NCI-H1694 (cell line): ENCODE data around the gene AKAP6.

Experiments
- DNase-seq: peaks from one replicate; lab custom pipeline; 2025; lab: John Stamatoyannopoulos, UW

Gene AKAP6

DNA sequence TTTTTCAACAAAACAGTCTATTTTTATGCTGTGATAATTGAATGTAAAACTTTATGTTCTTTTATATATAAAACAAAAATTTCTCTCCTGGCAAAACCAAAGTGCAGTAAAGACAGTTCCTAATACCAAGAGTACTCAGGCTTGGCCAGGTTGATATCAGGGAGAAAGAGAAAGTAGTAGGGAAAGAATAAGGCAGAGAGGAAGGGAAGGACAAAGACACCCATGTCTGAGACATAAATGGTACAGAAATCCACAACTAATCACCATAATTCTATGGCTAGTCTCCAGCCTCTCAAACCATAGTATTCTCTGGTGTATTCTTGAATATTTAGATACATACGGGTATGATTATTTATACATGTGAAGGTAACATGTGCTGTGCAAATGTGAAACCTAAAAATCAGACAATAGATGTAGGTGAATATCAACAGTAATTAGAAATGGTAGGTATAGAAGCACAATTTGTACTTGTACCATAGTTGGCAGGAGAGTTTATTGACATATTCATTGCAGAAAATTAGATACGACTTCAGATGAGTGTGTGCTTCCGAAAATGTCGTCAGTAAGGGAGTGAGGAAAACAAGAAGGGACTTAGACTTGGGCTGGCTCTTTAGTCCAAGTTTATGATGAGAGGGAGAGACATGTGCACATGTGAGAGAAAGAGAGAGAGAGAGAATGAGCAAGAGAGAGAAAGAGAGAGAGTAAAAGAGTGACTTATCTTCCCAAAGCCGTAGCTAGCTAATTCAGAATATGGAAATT is 378.8 kb downstream of the AKAP6 start:
- no peak for DNase-seq

DNA sequence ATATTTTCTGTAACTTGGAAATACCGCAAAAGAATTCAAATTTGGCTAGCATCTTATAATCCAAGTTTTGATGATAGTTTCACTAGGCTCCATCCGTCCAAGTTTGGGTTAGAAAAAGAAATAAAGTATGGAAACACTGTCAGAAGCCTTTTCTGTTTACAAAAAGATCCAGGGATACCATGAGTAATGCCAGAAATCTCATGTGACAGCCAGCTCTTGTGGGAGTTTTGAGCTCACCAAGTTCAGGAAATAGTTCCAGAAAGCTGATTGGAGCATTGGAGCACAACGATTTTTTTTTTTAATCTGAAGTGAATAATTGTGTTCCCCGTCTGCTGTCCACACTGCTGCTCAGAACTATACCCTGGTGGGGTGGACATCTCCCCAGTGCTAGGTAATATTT is 379.9 kb downstream of the AKAP6 start:
- no peak for DNase-seq

DNA sequence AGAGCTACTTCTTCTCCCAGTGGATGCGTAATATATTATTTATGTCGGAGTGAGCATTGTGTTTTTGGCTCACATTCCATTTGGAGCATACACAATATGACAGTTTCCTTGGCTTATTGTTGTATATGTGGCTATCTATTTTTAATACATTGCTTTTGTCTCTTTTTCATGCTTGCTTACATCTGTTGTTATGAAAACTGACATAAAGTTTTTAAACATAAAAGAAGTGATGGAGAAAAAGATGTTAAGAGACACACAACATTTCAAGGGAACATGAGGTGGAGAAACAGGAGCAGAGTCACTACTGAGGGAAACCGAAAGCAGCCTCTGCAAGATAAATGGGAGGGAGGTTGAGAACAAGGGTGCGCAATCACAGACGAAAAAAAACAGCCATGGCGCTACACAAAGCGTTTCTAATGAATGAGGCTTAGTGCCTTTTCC is 381.2 kb downstream of the AKAP6 start:
- no peak for DNase-seq

DNA sequence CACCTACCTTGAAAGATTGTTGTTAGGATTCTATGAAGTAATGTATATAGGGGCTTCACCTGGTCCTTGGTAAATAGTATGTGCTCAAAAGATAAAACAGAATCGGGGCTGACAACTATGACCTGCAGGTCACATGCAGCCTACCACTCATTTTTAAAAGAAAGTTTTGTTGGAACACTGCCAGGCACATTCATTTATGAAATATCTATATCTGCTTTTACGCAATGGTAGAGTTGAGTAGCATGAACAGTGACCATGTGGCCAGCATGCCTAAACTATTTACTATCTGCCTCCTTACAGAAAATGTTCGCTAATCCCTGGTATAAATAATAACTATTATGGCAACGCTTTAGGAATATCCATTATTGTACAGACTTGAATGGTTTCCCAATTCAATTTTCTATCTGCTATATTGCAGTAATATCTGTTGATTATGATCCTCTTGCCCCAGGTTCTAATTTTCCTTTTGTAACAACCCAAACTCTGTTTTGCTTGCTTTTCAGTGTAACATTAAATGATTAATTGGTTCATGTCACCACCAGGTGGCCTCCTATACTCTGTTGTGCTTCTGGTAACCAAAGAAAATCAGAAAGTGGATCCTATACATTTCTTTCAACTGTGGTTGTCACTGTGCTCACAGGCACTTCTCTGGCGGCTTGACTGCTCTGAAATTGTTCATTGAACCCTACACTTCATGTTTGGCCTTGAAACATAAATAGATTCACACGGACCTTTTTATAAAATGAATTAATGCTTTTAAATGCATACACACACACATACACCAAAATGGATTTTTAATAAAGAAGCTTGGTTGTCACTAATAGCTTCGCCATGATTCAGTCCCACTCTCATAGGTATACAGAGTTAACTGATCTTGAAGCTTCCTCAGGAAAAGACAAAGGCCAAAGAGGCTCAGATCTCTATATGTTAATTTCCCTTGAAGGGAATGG is 381.9 kb downstream of the AKAP6 start:
- DNase-seq, result peak; percentile 65

DNA sequence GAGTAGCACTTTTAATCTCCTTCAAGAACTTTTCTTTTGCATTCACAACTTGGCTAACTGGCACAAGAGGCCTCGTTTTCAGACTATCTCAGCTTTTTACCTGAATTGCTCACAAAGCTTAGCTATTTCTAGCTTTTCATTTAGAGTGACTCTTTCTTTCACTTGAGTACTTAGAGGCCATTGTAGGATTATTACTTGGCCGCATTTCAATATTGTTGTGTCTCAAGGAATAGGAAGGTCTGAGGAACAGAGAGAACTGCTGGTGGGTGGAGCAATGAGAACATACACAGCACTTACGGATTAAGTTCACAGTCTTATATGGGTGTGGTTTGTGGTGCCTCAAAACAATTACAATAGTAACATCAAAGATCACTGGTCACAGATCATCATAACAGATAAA is 384.8 kb downstream of the AKAP6 start:
- DNase-seq, result no peak

DNA sequence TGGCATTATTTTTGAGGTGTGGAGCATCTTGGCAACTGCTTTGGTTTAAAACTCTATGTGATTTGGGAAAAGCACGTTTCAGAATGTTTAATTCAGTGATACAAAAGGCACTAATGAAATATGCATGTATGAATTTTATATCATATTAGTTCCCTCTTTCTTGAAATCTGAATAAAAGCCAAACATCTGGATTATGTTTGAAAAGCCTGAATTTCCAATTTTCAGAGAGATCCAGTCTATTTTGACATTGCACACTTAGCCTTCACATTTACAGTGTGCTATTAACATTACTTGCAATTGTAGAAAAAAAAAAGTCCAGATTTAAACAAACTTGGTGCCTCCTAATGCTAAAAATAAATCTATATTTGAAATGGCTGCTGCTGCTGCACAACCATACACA is 390.5 kb downstream of the AKAP6 start:
- DNase-seq, result no peak

DNA sequence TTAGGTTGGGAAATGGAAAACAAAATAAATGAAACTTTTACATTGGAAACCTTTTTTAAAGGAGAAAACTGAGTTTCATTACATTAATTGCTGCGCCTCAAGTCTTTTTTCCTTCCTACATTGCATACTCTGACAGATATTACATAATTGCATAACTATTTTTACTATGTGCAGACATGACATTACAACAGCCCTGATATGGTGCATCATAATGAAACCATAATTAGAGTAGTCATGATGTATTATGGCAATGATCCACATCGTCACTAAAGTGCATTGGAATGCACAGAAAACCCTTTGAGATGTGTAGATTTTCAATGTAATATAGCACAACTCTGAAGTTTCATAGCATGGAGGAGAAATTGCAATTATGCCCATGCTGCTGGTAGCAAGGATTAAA is 391.8 kb downstream of the AKAP6 start:
- no peak for DNase-seq

DNA sequence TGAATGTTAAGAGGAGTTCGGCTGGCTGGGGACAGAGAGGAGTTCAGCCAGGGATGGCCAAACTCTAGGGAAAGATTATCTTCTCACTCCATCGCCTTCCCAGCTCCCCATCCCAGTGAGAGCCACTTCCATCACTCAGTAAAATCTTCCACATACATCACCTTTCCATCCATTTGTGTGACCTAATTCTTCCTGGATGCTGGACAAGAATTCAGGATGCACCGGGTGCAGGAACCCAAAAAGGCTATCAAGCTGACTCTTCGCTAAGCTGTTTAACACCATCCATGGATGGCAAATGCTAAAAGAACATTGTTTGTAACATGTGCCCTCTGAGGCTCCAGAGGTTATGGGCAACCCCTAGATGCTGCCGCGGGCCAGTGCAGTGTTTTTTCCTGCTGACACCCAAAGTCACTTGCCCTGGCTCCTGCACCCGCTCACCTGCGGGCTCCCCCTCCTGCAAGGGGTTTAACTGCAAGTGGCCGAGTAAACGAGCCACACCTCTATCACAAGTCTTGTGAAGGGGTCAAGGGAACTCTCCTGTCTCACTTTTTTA is 393.6 kb downstream of the AKAP6 start:
- no peak for DNase-seq

DNA sequence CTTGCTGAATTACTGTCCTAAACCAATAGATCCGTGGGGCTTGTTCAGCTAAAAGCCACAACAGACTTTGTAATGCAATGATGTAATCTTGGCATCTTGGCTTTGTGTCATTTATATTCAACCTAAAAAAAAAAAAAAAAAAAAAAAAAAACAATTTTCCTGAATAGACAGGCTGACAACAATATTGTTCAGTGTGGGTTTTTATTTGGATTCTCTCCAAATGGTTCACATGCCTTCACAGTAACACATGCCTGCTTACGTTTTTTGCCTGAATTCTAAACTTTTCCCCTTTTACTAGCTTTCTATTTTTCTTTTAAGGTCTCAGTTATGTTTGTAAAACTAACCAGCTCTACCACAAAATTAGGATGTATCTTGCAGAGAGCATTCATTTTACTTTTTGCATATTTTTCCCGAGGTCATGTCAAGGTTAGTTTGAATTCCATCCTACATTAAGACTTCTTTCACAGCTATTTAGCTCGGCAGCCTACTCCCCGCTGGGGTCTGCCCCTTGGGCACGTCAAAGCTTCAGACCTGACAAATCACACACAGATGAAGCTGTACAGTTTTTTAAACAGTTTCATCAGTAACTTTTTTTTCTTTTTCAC is 395.9 kb downstream of the AKAP6 start:
- DNase-seq, result peak; percentile 6

DNA sequence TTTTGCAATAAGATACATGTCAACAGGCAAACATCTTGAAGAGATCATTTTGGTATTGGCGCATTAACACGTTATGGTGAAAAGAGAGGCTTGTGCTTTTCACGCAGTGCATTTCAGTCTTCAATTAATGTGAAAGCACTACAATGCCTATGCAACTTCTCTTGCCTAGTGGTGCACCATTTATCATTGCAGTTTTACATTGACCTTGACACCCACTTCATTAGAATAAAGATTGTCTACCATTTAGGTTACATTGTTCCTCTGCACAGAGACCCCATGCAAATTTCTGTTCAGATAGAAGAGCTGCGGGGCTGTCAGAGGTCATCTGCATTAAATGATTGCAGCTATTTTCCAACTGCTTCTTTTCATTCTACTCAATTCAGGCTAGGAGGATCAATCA is 397.4 kb downstream of the AKAP6 start:
- DNase-seq, result no peak

DNA sequence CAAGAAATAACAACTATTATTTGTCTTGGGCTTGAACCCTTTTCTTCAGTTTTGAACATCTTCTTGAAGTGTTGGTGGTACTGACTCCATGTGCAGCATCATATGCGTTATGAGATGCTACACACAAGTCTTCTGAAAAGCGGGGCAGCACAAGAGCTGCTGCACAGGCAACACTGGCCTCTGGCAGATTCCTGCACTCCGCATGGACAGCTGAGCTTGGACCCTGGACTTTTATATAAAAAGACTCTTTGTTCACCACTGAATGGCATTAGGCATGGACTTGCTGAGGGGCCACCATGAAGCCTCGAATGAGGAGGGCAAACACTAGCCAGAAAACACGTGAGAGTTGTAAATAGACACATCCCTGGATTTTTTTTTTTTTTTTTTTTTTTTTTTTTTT is 398.7 kb downstream of the AKAP6 start:
- no peak for DNase-seq

DNA sequence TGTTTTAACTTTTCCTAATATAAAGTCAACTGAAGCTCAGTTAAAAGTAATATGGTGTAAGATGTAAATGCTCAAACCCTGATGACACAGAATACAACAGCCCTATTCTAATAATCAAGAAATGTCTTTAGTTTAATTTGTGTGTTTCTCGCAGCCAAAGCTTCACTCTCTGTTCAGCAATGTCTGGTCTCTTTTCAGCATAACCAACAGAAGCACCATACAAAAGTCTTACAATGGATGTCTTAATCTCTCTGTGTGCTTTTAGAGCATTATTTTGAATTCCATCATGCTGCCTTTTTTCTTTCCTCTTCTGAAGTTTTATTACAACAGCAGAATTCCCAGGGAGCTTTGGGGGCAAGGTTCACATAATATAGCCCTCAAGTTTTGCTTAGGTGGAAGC is 399.4 kb downstream of the AKAP6 start:
- no peak for DNase-seq

DNA sequence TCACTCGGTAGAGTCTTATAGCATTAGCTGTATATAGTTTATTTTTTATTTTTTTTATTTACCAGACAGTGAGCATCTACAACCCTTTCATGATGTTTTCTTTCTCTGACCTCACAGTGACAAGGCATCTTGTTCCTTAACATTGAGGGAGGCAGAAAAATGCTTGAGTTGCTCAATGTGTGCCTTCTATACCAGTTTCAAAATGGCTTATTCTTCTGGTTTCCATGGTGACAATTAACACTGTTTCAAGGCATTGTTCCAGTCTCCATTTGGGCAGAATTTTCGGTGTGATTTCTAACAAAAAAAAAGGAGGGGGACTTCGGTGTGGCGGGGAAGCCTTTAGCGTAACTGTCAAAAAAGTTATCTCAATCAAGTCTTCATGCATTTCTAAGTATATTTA is 399.9 kb downstream of the AKAP6 start:
- DNase-seq, result no peak

DNA sequence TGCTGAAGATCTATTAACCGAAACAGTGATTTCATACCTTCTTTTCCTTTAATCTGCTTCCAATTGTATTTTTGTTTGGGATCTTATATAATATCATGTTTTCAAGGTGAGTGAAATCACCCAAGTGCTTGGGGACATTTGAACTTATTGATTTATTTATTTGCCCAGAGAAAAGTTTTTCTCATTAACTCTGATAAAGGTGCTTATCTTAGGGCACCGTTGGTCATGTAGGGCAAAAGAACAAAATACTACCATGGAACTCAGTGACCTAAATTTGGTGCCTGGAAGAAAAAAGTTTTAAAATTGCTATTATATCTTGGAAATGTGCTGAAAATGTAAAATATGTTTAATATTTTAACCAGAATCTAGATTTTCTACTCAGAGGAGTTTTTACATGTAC is 402.2 kb downstream of the AKAP6 start:
- DNase-seq, result no peak

DNA sequence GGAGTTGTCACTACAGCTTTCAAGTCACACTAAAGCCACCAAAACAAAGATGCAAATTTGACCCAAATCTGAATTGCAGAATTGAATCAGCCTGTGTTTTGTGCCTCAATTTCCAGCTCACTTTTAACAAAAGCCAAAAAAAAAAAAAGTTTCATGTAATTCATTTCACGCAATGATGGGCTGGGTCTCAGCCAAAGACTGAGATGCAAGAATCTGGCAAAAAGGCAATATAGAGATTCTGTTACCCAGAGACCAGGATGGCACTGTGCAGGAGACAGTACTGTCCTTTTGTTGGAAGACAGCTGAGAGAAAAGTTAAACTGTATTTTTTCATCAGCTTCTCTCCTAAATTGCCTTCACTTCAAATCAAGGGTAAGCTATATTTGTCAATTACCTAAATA is 403.9 kb downstream of the AKAP6 start:
- DNase-seq, result peak; percentile 10

DNA sequence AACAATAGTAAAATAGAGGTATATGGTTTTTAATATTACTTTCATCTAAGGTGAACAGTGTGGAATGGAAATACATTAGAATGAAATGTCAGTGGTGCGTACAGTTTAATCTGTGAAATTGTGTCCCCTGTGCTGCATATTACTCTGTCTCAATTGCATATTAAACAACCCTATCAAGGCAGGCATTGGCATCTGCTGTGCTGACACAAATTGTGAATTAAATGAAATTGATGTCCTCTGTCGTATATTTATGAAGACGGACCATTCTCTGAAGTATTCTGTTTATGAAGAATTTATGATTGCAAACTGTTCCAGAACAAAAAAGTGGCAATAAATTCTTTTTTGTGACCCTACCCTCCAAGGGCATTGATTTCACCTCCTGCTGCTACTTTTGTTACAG is 405.2 kb downstream of the AKAP6 start:
- peak; percentile 43 for DNase-seq

DNA sequence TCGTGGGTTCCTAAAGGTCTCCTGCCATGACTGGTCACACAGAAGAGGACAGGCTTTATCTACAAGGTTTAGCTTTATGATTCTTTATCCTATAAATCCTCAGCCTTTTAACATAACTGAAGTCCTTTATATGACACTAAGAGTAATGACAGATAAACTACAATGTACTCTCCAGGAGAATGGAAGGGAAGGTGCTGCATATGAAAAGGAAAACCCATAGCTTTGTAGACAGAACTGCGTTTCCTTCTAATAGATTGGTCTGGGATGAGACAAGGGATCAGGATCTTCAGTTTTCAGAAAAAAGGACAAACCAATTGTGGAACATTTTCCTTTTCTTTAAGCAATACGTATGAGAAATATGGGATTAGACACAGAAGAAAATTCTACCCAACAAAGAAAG is 408.5 kb downstream of the AKAP6 start:
- DNase-seq, result no peak

DNA sequence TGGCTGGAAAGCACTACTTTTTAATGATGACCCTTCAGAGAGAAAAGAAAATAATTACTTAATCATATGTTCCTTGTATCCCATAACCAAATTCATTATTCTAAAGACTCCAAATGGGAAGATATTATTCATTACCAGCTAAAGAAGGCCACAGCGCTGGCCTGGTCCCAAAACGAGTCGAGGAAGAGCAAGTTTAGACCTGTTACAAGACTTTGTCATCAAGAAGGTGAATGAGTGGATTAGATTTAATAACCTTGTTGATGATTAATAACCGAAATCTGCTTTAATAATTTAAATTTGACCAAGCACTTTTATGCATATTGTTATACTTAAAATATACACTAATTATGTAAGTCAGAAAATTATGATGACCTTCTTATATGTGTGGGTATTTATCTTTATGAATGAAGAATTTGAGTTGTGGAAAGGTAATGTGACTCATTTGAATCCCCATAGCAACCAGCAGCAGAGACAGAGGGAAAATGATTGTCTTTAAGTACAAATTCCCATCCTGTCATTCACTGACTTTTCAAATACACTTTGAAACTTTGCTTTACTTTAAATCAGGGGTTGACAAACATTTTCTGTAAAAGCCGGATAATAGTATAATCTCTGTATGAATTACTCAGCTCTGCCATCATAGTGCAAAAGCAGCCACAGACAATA is 409.2 kb downstream of the AKAP6 start:
- DNase-seq, result no peak

DNA sequence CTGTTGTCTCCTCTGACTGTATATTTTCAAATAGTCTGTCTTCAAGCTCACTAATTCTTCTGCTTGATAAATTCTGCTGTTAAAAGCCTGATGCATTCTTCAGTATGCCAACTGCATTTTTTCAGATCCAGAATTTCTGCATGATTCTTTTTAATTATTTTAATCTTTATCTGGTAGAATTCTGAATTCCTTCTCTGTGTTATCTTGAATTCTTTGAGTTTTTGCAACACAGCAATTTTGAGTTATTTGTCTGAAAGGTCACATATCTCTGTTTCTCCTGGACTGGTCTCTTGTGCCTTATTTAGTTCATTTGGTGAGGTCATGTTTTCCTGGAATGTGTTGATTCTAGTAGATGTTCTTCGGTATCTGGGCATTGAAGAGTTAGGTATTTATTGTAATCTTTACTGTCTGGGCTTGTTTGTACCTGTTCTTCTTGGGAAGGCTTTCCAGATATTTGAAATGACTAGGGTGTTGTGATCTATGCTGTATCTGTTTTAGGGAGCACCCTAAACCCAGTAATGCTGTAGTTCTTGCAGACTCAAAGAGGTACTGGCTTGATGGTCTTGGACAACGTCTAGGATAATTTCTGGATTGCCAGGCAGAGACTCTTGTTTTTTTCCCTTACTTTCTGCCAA is 415.8 kb downstream of the AKAP6 start:
- DNase-seq, result no peak

DNA sequence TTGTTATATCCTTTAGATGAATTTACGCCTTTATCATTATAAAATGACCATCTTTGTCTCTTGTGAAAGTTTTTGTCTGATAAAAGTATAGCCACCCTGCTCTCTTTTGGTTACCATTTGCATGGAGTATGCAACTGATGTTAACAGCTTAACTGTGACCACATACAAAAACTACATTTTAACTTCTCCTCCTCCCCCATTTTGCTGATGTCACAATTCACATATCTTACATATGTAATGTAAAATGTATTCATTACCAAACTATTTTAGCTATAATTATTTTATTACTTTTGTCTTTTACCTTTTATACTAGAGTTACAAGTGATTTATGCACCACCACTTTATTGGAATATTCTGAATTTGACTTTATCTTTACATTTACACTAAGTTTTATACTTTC is 425.1 kb downstream of the AKAP6 start:
- DNase-seq, result no peak

DNA sequence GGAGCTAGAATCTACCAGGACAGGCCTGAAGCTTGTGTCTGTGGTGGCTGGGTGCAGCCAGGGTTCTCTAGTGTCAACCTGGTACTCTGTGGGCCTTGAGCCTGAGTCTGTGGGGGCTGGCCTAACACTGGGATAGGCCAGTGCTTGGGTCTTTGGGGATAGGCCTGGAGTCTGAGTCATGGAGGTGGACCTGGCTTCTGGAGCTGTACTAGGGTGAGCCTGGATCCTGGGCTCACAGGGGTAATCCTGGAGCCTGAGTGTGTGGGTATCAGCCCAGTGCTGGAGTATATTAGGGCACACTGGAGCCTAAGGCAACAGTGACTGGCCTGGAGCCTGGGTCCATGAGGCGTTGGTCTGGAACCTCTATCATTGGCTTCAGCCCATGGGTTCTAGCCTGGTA is 427.1 kb downstream of the AKAP6 start:
- no peak for DNase-seq

DNA sequence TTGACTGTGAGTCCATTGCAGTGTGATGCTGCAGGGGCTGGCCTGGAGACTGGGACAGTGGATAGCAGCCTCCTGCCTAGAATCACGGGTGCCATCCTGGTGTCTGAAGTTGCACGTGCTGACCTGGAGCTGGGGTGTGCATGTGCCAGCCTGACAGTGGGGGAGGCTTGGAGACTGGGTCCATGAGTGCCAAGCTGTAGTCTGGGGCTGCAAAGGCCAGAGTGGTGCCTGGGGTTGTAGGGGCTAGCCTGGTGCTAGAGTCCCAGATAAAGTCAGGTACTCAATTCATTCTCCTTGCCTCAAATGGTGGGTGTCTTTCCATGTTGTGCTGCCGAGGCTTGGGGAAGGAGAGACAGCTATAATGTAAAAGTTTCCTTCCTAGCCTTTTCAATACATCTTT is 427.7 kb downstream of the AKAP6 start:
- no peak for DNase-seq
